Measurements from ENCODE around the gene USP50.
"Not testable (repeated sequence)": the region's sequence is repeated elsewhere in the genome, so short reads cannot be mapped to it uniquely, and the experiment has no call there.

Gene USP50

GRCh38 chr15:50543556-50543955 is 2.9 kb downstream of the USP50 start:
- Mint-ChIP-seq H3K27ac (no peak overlapping the region), H3K27me3 (peaks cover 2% of the 10 kb centered on the region), H3K9me3 (no peaks in the 10 kb centered on the region), H3K4me3 (no peak overlapping the region), H3K36me3 (no peaks in the 10 kb centered on the region), H3K4me1 (no peaks in the 10 kb centered on the region)
- no peak for ATAC-seq (ENCODE audit: low read depth)
- no peak for DNase-seq (ENCODE audit: low spot score in 2 of 2)

- no peaks in the 10 kb centered on the region for H3K9me3 Mint-ChIP-seq
- H3K27me3 Mint-ChIP-seq = peaks cover 3% of the 10 kb centered on the region
- H3K4me1 Mint-ChIP-seq = no peaks in the 10 kb centered on the region
- H3K27ac Mint-ChIP-seq = no peak overlapping the region
- DNase-seq (ENCODE audit: low spot score in 2 of 2) = no peak
- no peaks in the 10 kb centered on the region for H3K36me3 Mint-ChIP-seq
- no peak for ATAC-seq (ENCODE audit: low read depth)
- H3K4me3 Mint-ChIP-seq = no peak overlapping the region
Measured at GRCh38 chr15:50542887-50543210, 3.6 kb downstream of the USP50 start.

- Mint-ChIP-seq H3K27me3 (no peaks in the 10 kb centered on the region), H3K4me3 (no peak overlapping the region), H3K4me1 (no peaks in the 10 kb centered on the region), H3K9me3 (peaks cover 3% of the 10 kb centered on the region), H3K36me3 (peaks cover 6% of the 10 kb centered on the region), H3K27ac (no peak overlapping the region)
- ATAC-seq (ENCODE audit: low read depth) (no peak), DNase-seq (ENCODE audit: low spot score in 2 of 2) (no peak)
Measured at GRCh38 chr15:50531766-50532165, 14.7 kb downstream of the USP50 start.

- H3K4me3 Mint-ChIP-seq = no peak overlapping the region
- ATAC-seq (ENCODE audit: low read depth) (no peak), DNase-seq (ENCODE audit: low spot score in 2 of 2) (no peak)
- H3K9me3 Mint-ChIP-seq = peaks cover 3% of the 10 kb centered on the region
- no peak overlapping the region for H3K27ac Mint-ChIP-seq
- H3K36me3 Mint-ChIP-seq = peaks cover 6% of the 10 kb centered on the region
- H3K4me1 Mint-ChIP-seq = no peaks in the 10 kb centered on the region
- H3K27me3 Mint-ChIP-seq = no peaks in the 10 kb centered on the region
Measured at GRCh38 chr15:50531163-50531562, 15.3 kb downstream of the USP50 start.

- Mint-ChIP-seq H3K9me3 (peaks cover 2% of the 10 kb centered on the region), H3K36me3 (no peaks in the 10 kb centered on the region), H3K4me1 (no peaks in the 10 kb centered on the region), H3K27ac (no peak overlapping the region), H3K27me3 (no peaks in the 10 kb centered on the region), H3K4me3 (no peak overlapping the region)
- DNase-seq (ENCODE audit: low spot score in 2 of 2) = no peak
- ATAC-seq (ENCODE audit: low read depth) = no peak
Measured at GRCh38 chr15:50523851-50524251, 22.6 kb downstream of the USP50 start.

- H3K36me3 Mint-ChIP-seq = peaks cover 1% of the 10 kb centered on the region
- no peaks in the 10 kb centered on the region for H3K4me1 Mint-ChIP-seq
- H3K27me3 Mint-ChIP-seq = no peaks in the 10 kb centered on the region
- peaks cover 4% of the 10 kb centered on the region for H3K9me3 Mint-ChIP-seq
- H3K27ac Mint-ChIP-seq = no peak overlapping the region
- H3K4me3 Mint-ChIP-seq = no peak overlapping the region
- DNase-seq (ENCODE audit: low spot score in 2 of 2) (no peak), ATAC-seq (ENCODE audit: low read depth) (no peak)
Measured at GRCh38 chr15:50519740-50520425, 26.6 kb downstream of the USP50 start.

GRCh38 chr15:50513001-50513400 is 33.5 kb downstream of the USP50 start:
- ATAC-seq (ENCODE audit: low read depth) (no peak), DNase-seq (ENCODE audit: low spot score in 2 of 2) (no peak)
- no peak overlapping the region for H3K4me3 Mint-ChIP-seq
- H3K4me1 Mint-ChIP-seq = no peaks in the 10 kb centered on the region
- peaks cover 10% of the 10 kb centered on the region for H3K36me3 Mint-ChIP-seq
- no peak overlapping the region for H3K27ac Mint-ChIP-seq
- no peaks in the 10 kb centered on the region for H3K27me3 Mint-ChIP-seq
- H3K9me3 Mint-ChIP-seq = peaks cover 2% of the 10 kb centered on the region

- no peaks in the 10 kb centered on the region for H3K9me3 Mint-ChIP-seq
- H3K4me3 Mint-ChIP-seq = no peak overlapping the region
Measured at GRCh38 chr15:50506121-50506520, 40.3 kb downstream of the USP50 start.

GRCh38 chr15:50505656-50506055 is 40.8 kb downstream of the USP50 start:
- not testable (repeated sequence) for H3K27me3 Mint-ChIP-seq; ATAC-seq (ENCODE audit: low read depth); DNase-seq (ENCODE audit: low spot score in 2 of 2); H3K4me3 Mint-ChIP-seq; H3K9me3 Mint-ChIP-seq; H3K4me1 Mint-ChIP-seq
- H3K27ac Mint-ChIP-seq = peak overlapping the region; percentile 32
- peaks cover 18% of the 10 kb centered on the region for H3K36me3 Mint-ChIP-seq

More at GRCh38 chr15:50506121-50506520, 40.3 kb downstream of the USP50 start:
- Mint-ChIP-seq H3K27me3 (no peaks in the 10 kb centered on the region), H3K36me3 (peaks cover 15% of the 10 kb centered on the region), H3K4me1 (no peaks in the 10 kb centered on the region), H3K27ac (no peak overlapping the region)
- ATAC-seq (ENCODE audit: low read depth) (no peak), DNase-seq (ENCODE audit: low spot score in 2 of 2) (no peak)

- DNase-seq (ENCODE audit: low spot score in 2 of 2) = no peak
- no peaks in the 10 kb centered on the region for H3K9me3 Mint-ChIP-seq
- H3K4me1 Mint-ChIP-seq = no peaks in the 10 kb centered on the region
- no peak for ATAC-seq (ENCODE audit: low read depth)
- H3K4me3 Mint-ChIP-seq = no peak overlapping the region
- H3K36me3 Mint-ChIP-seq = peaks cover 16% of the 10 kb centered on the region
- H3K27ac Mint-ChIP-seq = no peak overlapping the region
- H3K27me3 Mint-ChIP-seq = no peaks in the 10 kb centered on the region
Measured at GRCh38 chr15:50503144-50503543, 43.3 kb downstream of the USP50 start.

- ATAC-seq (ENCODE audit: low read depth) (no peak), DNase-seq (ENCODE audit: low spot score in 2 of 2) (no peak)
- H3K27me3 Mint-ChIP-seq = no peaks in the 10 kb centered on the region
- peaks cover 20% of the 10 kb centered on the region for H3K36me3 Mint-ChIP-seq
- no peaks in the 10 kb centered on the region for H3K9me3 Mint-ChIP-seq
- no peaks in the 10 kb centered on the region for H3K4me1 Mint-ChIP-seq
- no peak overlapping the region for H3K27ac Mint-ChIP-seq
- H3K4me3 Mint-ChIP-seq = no peak overlapping the region
Measured at GRCh38 chr15:50501815-50502214, 44.7 kb downstream of the USP50 start.

GRCh38 chr15:50500352-50500751 is 46.1 kb downstream of the USP50 start:
- Mint-ChIP-seq H3K4me1 (no peaks in the 10 kb centered on the region), H3K36me3 (peaks cover 23% of the 10 kb centered on the region), H3K27ac (no peak overlapping the region), H3K27me3 (no peaks in the 10 kb centered on the region), H3K4me3 (no peak overlapping the region), H3K9me3 (no peaks in the 10 kb centered on the region)
- DNase-seq (ENCODE audit: low spot score in 2 of 2) (no peak), ATAC-seq (ENCODE audit: low read depth) (no peak)

GRCh38 chr15:50496692-50497091 is 49.8 kb downstream of the USP50 start:
- Mint-ChIP-seq H3K9me3 (no peaks in the 10 kb centered on the region), H3K36me3 (peaks cover 27% of the 10 kb centered on the region), H3K27me3 (no peaks in the 10 kb centered on the region), H3K27ac (peak overlapping the region; percentile 50), H3K4me1 (no peaks in the 10 kb centered on the region), H3K4me3 (no peak overlapping the region)
- no peak for DNase-seq (ENCODE audit: low spot score in 2 of 2)
- ATAC-seq (ENCODE audit: low read depth) = no peak

GRCh38 chr15:50494547-50494946 is 51.9 kb downstream of the USP50 start:
- H3K4me1 Mint-ChIP-seq; H3K4me3 Mint-ChIP-seq; H3K27ac Mint-ChIP-seq; H3K9me3 Mint-ChIP-seq; ATAC-seq (ENCODE audit: low read depth); H3K27me3 Mint-ChIP-seq; DNase-seq (ENCODE audit: low spot score in 2 of 2): not testable (repeated sequence)
- H3K36me3 Mint-ChIP-seq = peaks cover 31% of the 10 kb centered on the region

GRCh38 chr15:50493625-50494024 is 52.8 kb downstream of the USP50 start:
- H3K36me3 Mint-ChIP-seq = peaks cover 29% of the 10 kb centered on the region
- no peak overlapping the region for H3K27ac Mint-ChIP-seq
- H3K27me3 Mint-ChIP-seq = no peaks in the 10 kb centered on the region

More at GRCh38 chr15:50493625-50494024, 52.8 kb downstream of the USP50 start:
- DNase-seq (ENCODE audit: low spot score in 2 of 2) (no peak), ATAC-seq (ENCODE audit: low read depth) (no peak)
- no peaks in the 10 kb centered on the region for H3K4me1 Mint-ChIP-seq
- H3K9me3 Mint-ChIP-seq = no peaks in the 10 kb centered on the region
- no peak overlapping the region for H3K4me3 Mint-ChIP-seq
